Ovary (tissue), 3 donors: ENCODE measurements around the gene MPIG6B.
"Not testable (repeated sequence)": the region's sequence is repeated elsewhere in the genome, so short reads cannot be mapped to it uniquely, and the experiment has no call there.

Experiments
- EP300 ChIP-seq: sonication (generic); formaldehyde crosslinking; IDR thresholded peaks from one replicate; pipeline ENCODE4 v1.6.1; 2017; ENCODE audit warnings: antibody characterized with exemption
- POLR2A ChIP-seq: fragments of 450-650 bp; IDR thresholded peaks from one replicate; pipeline ENCODE4 v1.6.1; 2017; ENCODE audit warnings: antibody characterized with exemption, mild to moderate bottlenecking, moderate library complexity
- TF ChIP-seq, protein P1 (sequence below), 3 donors: fragments of 450-650 bp in 2 of 3; fragments of 200-600 bp in 1 of 3; IDR thresholded peaks; one replicate each; pipeline versions ENCODE4 v1.5.1 to v1.8.0; 2016 to 2022; ENCODE audit warnings: antibody characterized with exemption in 3 of 3, mild to moderate bottlenecking in 1 of 3
- donor health status: DM: no; HTN: no; CAD: no.

DNA sequence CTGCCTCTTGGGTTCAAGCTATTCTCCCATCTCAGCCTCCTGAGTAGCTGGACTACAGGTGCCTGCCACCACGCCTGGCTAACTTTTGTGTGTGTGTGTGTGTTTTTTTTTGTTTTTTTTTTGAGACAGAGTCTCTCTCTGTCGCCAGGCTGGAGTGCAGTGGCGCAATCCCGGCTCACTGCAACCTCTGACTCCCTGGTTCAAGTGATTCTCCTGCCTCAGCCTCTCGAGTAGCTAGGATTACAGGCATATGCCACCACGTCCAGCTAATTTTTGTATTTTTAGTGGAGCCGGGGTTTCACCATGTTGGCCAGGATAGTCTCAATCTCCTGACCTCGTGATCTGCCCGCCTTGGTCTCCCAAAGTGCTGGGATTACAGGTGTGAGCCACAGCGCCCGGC lies 14.0 kb upstream of the MPIG6B start:
- TF ChIP-seq, protein P1, sequence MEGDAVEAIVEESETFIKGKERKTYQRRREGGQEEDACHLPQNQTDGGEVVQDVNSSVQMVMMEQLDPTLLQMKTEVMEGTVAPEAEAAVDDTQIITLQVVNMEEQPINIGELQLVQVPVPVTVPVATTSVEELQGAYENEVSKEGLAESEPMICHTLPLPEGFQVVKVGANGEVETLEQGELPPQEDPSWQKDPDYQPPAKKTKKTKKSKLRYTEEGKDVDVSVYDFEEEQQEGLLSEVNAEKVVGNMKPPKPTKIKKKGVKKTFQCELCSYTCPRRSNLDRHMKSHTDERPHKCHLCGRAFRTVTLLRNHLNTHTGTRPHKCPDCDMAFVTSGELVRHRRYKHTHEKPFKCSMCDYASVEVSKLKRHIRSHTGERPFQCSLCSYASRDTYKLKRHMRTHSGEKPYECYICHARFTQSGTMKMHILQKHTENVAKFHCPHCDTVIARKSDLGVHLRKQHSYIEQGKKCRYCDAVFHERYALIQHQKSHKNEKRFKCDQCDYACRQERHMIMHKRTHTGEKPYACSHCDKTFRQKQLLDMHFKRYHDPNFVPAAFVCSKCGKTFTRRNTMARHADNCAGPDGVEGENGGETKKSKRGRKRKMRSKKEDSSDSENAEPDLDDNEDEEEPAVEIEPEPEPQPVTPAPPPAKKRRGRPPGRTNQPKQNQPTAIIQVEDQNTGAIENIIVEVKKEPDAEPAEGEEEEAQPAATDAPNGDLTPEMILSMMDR (IDR thresholded peaks at IDR 0.05), result not testable (repeated sequence)
- TF ChIP-seq EP300, POLR2A: not testable (repeated sequence)
